Endothelial cell of umbilical vein (primary cell): ENCODE measurements around the gene FAM83C. TPM values are rescaled to one million over a fixed set of nuclear protein-coding genes. Genes with fewer than 3 reads are reported as not detected.

Experiments
- BruUV-seq: library from RNA; stranded (reverse); fragments of 400-500 nt; replicated peaks from 2 replicates; lab custom pipeline; 2021; lab: Mats Ljungman, UMichigan
- CTCF ChIA-PET: fragments of 300-600, 350-600 bp; sonication (Branson Sonifier 250); formaldehyde crosslinking; loops from one replicate; lab custom pipeline; 2021; ENCODE audit warnings: antibody characterized with exemption, inconsistent platforms; lab: Charles Lee
- POLR2A ChIA-PET: fragments of 300-600, 350-600 bp; sonication (Branson Sonifier 250); formaldehyde crosslinking; loops from one replicate; lab custom pipeline; 2021; ENCODE audit warnings: antibody characterized with exemption, inconsistent platforms; lab: Charles Lee
- DNase-seq: peaks from one replicate; pipeline ENCODE4 v3.0.0-alpha.2; 2011; ENCODE audit warnings: low read depth, low spot score
- FAIRE-seq: peaks from 2 replicates; lab custom pipeline; 2011; peaks lifted over from hg19 to GRCh38; lab: Jason Lieb, UNC
- H2AFZ ChIP-seq: 2 replicates; pipeline ENCODE4 v1.6.0; 2012; ENCODE audit warnings: low read depth, low read length, control low read depth, inconsistent platforms
- H3K27ac ChIP-seq: 2 replicates; pipeline ENCODE4 v1.5.1; 2011; ENCODE audit warnings: low read depth, mild to moderate bottlenecking, control low read depth, low read length, moderate library complexity; ENCODE audit not compliant: insufficient read depth
- H3K27me3 ChIP-seq, 2 experiments: 2 replicates each; pipeline versions ENCODE4 v1.6.0 to v1.6.1; 2011; ENCODE audit warnings: low read length in 2 of 2, mixed read lengths in 1 of 2; ENCODE audit not compliant: control insufficient read depth in 2 of 2, insufficient read depth in 2 of 2
- H3K36me3 ChIP-seq, 2 experiments: 2 replicates in 1 of 2; 3 replicates in 1 of 2; pipeline ENCODE4 v1.5.1; 2011; ENCODE audit warnings: low read length in 2 of 2, mild to moderate bottlenecking in 1 of 2, moderate library complexity in 1 of 2; ENCODE audit not compliant: control insufficient read depth in 2 of 2, insufficient read depth in 2 of 2; ENCODE audit errors: extremely low read depth in 1 of 2
- H3K4me1 ChIP-seq: 3 replicates; pipeline ENCODE4 v1.5.1; 2011; ENCODE audit warnings: mild to moderate bottlenecking, low read length; ENCODE audit not compliant: control insufficient read depth, insufficient read depth; ENCODE audit errors: extremely low read depth
- H3K4me2 ChIP-seq: 2 replicates; pipeline ENCODE4 v1.6.1; 2011; ENCODE audit warnings: low read length, control low read depth, mixed read lengths; ENCODE audit not compliant: insufficient read depth
- H3K4me3 ChIP-seq, 3 experiments: fragments of 200-600 bp in 1 of 3; sonication (generic), shearing (Covaris generic) in 1 of 3; replicated peaks in 1 of 3; 2 replicates each; pipeline ENCODE4 v1.5.1; 2011 to 2016; ENCODE audit warnings: control low read depth in 3 of 3, low read length in 3 of 3, mild to moderate bottlenecking in 2 of 3, inconsistent platforms in 1 of 3, low read depth in 1 of 3, moderate library complexity in 1 of 3; ENCODE audit not compliant: insufficient read depth in 1 of 3
- H3K79me2 ChIP-seq: 2 replicates; pipeline ENCODE4 v1.6.0; 2012; ENCODE audit warnings: low read length, inconsistent platforms; ENCODE audit not compliant: control insufficient read depth, insufficient read depth
- H3K9ac ChIP-seq: replicated peaks from 2 replicates; pipeline ENCODE3; 2011; ENCODE audit warnings: low read length, control low read depth; ENCODE audit not compliant: insufficient read depth; ENCODE audit errors: extremely low read depth
- H3K9me1 ChIP-seq: replicated peaks from 3 replicates; pipeline ENCODE4 v1.6.0; 2011; ENCODE audit warnings: mild to moderate bottlenecking, low read length; ENCODE audit not compliant: control insufficient read depth, insufficient read depth; ENCODE audit errors: extremely low read depth
- H3K9me3 ChIP-seq: replicated peaks from 2 replicates; pipeline ENCODE4 v1.5.1; 2012; ENCODE audit warnings: low read length, inconsistent platforms; ENCODE audit not compliant: control insufficient read depth, insufficient read depth
- H4K20me1 ChIP-seq: replicated peaks from 2 replicates; pipeline ENCODE3; 2011; ENCODE audit warnings: mild to moderate bottlenecking, low read length; ENCODE audit not compliant: control insufficient read depth, insufficient read depth; ENCODE audit errors: extremely low read depth
- CTCF ChIP-seq, 2 donors: IDR thresholded peaks; 1 replicate in 1 of 2; 2 replicates in 1 of 2; pipeline ENCODE4 v1.5.1; 2011; ENCODE audit warnings: low read length in 2 of 2, mild to moderate bottlenecking in 2 of 2, moderate library complexity in 2 of 2, control low read depth in 1 of 2, inconsistent platforms in 1 of 2, low read depth in 1 of 2; ENCODE audit not compliant: insufficient read depth in 1 of 2; ENCODE audit errors: extremely low read depth in 1 of 2
- EZH2 ChIP-seq: IDR thresholded peaks from 2 replicates; pipeline ENCODE4 v1.6.1; 2012; ENCODE audit warnings: borderline replicate concordance, low read depth, mild to moderate bottlenecking, moderate library complexity, low read length, inconsistent platforms; ENCODE audit not compliant: severe bottlenecking
- FOS ChIP-seq: IDR thresholded peaks from 2 replicates; pipeline ENCODE4 v1.6.1; 2011; ENCODE audit warnings: mild to moderate bottlenecking, low read length, moderate library complexity, borderline replicate concordance; ENCODE audit not compliant: insufficient read depth
- GATA2 ChIP-seq: IDR thresholded peaks from 2 replicates; pipeline ENCODE4 v1.7.0; 2011; ENCODE audit warnings: low read depth, mild to moderate bottlenecking, moderate library complexity, mixed read lengths, low read length; ENCODE audit not compliant: insufficient read length, insufficient read depth
- JUN ChIP-seq: IDR thresholded peaks from 2 replicates; pipeline ENCODE4 v1.6.1; 2011; ENCODE audit warnings: borderline replicate concordance, low read depth; ENCODE audit not compliant: insufficient read length, insufficient read depth
- MAX ChIP-seq: IDR thresholded peaks from 2 replicates; pipeline ENCODE4 v1.6.1; 2011; ENCODE audit not compliant: insufficient read depth, insufficient read length
- MYC ChIP-seq: IDR thresholded peaks from one replicate; pipeline ENCODE4 v1.6.1; 2011; ENCODE audit warnings: mild to moderate bottlenecking, low read depth, low read length
- POLR2A ChIP-seq: IDR thresholded peaks from 2 replicates; pipeline ENCODE4 v1.6.1; 2012; ENCODE audit warnings: low read depth, mild to moderate bottlenecking, control low read depth, low read length
- dilution Hi-C: fragments of 300-500 bp; cut with MboI; formaldehyde crosslinking; loops from one replicate; pipeline ENCODE4 v1.15.0; 2019; ENCODE audit warnings: low sequenced_read_pairs; ENCODE audit not compliant: extremely low pct_ligation_motif_present
- intact Hi-C: fragments of 100-400 bp; cut with micrococcal nuclease; formaldehyde crosslinking; loops from one replicate; pipeline ENCODE4 v1.10.0; 2022
- polyA plus RNA-seq, 4 experiments: library from polyadenylated mRNA; depleted of rRNA in 3 of 4; stranded (reverse) in 3 of 4; unstranded in 1 of 4; fragments of >200 nt; gene quantifications; 2 replicates each; pipeline versions ENCODE4 v1.2.1 to v1.2.3, GENCODE V29; 2011 to 2012; ENCODE audit warnings: missing spikeins in 1 of 4
- total RNA-seq: library from RNA; stranded (reverse); gene quantifications from 2 replicates; pipeline ENCODE4 v1.2.3, GENCODE V29; 2021

Gene FAM83C
- total and polyA plus RNA-seq, 2 donors (not counting 3 experiments of a cell fraction or from before 2014, with no cell fraction given), result not detected

- no peak overlapping the region for H3K9ac ChIP-seq
- no peak overlapping the region for H2AFZ ChIP-seq
- H3K4me3 ChIP-seq, result no peak overlapping the region
- no peak overlapping the region for H3K4me2 ChIP-seq
- dilution Hi-C loops (no loop called here), intact Hi-C loops (no loop called here)
- ChIA-PET POLR2A (no interaction called here), CTCF (interaction anchor here (1.0 to 2.4 kb wide), 6 partner anchors 8 to 151 kb away, joined by 4 to 8 read pairs (median 5); partner anchors contain the start of gene EIF6)
- BruUV-seq, result no TSS peak
- no peaks in the 10 kb centered on the region for H3K9me1 ChIP-seq
- H3K4me1 ChIP-seq, result peaks cover 7% of the 10 kb centered on the region
- H4K20me1 ChIP-seq, result no peaks in the 10 kb centered on the region
- no peak for TF ChIP-seq MAX
- no peak for TF ChIP-seq CTCF (IDR thresholded peaks at IDR 0.05; ENCODE audit: extremely low read depth in 1 of 2, insufficient read depth in 1 of 2, low read depth in 1 of 2, low read length in 2 of 2)
- TF ChIP-seq GATA2, result no peak
- TF ChIP-seq POLR2A, result no peak
- no peak for TF ChIP-seq EZH2
- no peaks in the 10 kb centered on the region for H3K79me2 ChIP-seq
- DNase-seq (no peak), FAIRE-seq (no peak)
- H3K27me3 ChIP-seq, result peaks cover 0 to 2% of the 10 kb centered on the region in 2 experiments
- no peaks in the 10 kb centered on the region for H3K9me3 ChIP-seq
- H3K27ac ChIP-seq, result no peak overlapping the region
- no peaks in the 10 kb centered on the region for H3K36me3 ChIP-seq
These were observed 4.9 kb upstream of the FAM83C start for GRCh38 chr20:35297155-35297554.

GRCh38 chr20:35296101-35296554 lies 3.9 kb upstream of the FAM83C start:
- Histone ChIP-seq H3K4me2 (no peak overlapping the region), H3K36me3 (no peaks in the 10 kb centered on the region), H3K9me3 (no peaks in the 10 kb centered on the region), H3K9ac (no peak overlapping the region), H3K27ac (no peak overlapping the region), H2AFZ (no peak overlapping the region), H3K4me1 (peaks cover 5% of the 10 kb centered on the region), H3K9me1 (no peaks in the 10 kb centered on the region), H3K27me3 (peaks cover 0 to 2% of the 10 kb centered on the region in 2 experiments), H3K79me2 (no peaks in the 10 kb centered on the region), H3K4me3 (no peak overlapping the region), H4K20me1 (no peaks in the 10 kb centered on the region)
- no peak for TF ChIP-seq MYC
- TF ChIP-seq POLR2A, result no peak
- TF ChIP-seq FOS, result no peak
- no peak for TF ChIP-seq JUN
- dilution Hi-C loops (no loop called here), intact Hi-C loops (no loop called here)
- BruUV-seq, result no TSS peak
- ChIA-PET CTCF (interaction anchor here (1.8 to 2.1 kb wide), 4 partner anchors 10 to 143 kb away, joined by 4 to 7 read pairs (median 5); partner anchors contain the start of gene EIF6), POLR2A (no interaction called here)
- no peak for DNase-seq
- no peak for FAIRE-seq
